GM18502 (cell line): ENCODE results near the gene LTB4R2.

Experiments used
- ATAC-seq: cut with Tn5 transposase; IDR thresholded peaks from one replicate; pipeline ENCODE4 v1.9.1; 2021; ENCODE audit warnings: mild to moderate bottlenecking; ENCODE audit not compliant: unreplicated experiment, poor library complexity

LTB4R2 gene

DNA sequence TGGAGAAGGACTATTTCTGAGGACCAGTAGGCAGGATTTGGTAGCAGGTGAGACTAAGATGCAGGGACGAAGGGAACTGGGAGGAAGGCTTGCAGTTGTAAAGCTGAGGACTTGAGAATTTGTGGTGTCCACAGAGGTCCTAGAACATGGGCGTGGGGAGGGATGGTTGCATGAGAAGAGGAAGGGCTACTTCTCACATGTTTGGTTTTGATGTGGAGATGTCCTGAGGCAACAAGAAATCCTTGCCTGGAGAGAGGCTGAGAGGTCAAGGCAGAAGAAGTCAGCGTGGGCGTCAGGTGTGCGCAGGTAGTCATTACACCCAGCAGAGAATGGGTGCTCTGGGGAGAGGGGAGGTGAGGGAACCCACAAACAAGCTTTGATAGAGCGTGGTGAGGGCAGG, 32.9 kb upstream of the LTB4R2 start:
- ATAC-seq = no peak

DNA sequence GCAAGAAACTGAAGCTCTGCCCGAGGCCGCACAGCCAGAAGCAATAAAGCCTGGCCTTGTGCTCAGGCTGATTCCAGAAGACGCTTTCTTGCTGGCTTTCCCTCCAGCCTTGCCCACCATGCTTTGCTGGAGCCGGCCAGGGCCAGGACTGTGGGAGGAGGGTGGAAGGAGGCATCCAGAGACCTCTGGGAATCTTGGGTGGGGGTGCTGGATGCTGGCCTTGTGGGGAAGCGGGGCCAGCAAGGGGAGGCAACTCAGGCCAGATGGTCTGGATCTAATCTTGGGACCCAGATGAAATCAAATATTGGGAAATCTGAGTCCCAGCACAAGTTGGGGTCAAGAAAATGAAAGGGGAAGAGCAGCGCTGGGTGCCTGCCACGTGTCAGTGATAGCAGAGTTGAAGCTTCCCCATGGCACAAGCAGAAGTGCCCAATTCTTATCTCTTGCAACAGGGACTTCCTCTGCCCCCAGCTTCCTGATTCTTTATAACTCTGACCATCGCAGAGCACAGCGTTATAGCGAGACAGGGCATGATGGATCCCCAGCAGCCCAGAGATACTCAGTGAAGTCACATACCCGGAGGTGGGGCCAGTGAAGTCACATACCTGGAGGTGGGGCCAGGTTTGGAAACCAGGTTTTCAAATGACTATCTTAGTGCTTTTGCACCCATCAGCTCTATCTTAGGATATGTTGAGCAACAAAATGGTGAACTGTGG, 32.2 kb upstream of the LTB4R2 start:
- no peak for ATAC-seq

GRCh38 chr14:24278424-24278823, 31.5 kb upstream of the LTB4R2 start:
- ATAC-seq = no peak

DNA sequence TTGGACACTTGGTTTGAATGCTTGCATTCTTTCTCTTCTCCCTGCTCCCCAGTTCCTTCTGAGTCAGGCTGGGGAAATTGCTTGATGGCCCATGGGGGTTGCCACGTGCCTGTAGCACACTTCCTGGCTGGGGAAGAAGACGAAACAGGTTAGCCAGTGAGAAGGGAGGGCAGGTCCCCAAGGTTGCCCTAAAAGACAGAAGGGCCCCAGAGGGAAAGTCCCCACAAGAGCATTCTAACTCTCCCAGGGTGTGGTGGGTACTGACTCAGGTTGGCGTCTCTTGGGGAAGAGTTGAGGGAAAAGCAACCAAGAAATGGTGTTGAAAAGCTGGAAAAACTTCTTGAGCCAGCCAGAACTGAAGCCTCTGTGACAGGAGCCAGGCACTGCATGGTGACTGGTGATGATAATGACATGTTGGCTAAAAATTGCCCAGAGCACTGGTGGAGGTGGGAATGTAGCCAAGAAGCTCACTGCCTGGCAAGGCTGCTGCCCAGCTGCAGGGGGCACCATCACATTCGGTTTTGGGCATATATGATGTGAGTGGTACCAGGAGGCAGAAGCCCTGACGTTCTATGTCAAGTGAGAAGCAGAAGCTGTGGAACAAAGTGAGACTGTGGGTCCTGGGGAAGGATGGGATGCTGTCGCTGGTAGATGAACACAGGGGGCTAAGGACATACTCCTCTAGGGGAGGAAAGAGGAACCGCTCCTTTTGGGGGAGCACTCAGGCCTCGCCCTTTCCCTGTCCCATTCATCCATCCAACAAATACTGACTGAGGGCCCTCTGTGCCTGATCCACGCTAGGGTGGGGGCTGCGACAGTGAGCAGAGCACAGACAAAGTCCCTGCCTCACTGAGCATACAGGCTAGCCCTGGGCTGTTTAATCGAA, 30.4 kb upstream of the LTB4R2 start:
- ATAC-seq = peak; percentile 73

DNA sequence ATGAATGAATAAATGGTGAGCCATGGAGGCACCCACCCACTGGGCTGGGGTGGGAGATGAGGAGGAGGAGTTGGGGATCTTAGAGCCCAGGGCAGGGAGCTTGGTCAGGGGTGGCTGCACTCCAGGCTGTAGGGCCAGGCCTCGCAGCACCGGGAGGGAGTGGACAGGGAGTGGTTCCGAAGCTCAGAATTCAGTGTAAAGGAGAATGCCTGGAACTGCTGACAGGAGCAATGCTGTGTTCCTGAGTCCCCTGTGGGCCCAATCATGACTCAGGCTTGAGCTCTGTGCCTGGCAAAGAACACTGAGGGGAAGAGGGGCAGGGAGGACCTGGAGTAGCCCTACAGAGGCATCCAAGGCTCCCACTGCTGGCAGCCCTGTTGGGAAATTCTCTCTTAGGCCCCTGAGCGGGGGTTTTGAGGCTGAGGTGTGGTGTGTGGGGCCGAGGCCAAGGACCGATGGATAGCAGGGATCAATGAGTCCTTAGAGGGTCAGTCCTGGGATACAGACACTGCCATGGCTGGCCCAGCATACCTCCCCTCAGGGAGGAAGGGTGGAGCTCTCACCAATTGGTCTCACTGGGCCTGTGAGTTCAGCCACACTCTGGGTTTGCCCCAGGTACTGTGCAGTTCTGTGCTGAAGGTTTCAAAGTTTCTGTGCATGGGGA, 29.0 kb upstream of the LTB4R2 start:
- ATAC-seq = no peak

- no peak for ATAC-seq
Measured at GRCh38 chr14:24281636-24282035, 28.3 kb upstream of the LTB4R2 start.

DNA sequence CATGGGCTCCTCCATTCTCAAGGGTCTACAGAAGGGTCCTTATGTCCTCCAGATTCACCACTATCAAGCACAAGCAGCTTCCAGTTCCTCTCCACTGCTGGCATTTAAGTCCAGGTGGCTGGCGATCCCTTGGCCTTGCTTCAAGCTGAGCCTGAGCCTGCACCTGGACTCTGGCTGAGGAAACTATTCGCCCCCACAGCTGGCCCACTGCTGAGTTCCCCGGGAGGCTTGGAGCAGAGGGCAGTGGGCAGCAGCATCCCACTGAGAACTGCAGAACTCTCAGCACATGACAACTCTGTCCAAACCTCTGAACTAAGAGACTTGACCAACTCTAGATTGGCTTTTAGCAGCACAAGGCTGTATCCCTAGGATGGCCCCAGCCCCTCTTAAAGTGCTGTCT, 27.2 kb upstream of the LTB4R2 start:
- ATAC-seq = no peak

GRCh38 chr14:24283796-24284460, 26.0 kb upstream of the LTB4R2 start:
- ATAC-seq = no peak

GRCh38 chr14:24284501-24285035, 25.4 kb upstream of the LTB4R2 start:
- ATAC-seq = no peak

GRCh38 chr14:24285351-24285750, 24.6 kb upstream of the LTB4R2 start:
- no peak for ATAC-seq

DNA sequence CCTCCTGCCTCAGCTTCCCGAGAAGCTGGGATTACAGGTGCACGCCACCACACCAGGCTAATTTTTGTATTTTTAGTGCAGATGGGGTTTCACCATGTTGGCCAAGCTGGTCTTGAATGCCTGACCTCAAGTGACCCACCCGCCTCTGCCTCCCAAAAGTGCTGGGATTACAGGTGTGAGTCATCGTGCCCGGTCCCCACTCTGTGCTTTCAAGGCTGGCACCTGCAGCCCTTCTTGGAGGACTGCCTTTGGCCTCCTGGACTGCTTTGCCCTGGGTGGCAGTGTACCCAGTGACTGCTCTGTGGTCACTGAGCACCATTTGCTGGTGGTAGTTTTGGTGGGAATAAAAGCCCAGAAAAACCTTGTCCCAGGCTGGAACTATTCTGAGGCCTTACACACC, 22.9 kb upstream of the LTB4R2 start:
- ATAC-seq = no peak

DNA sequence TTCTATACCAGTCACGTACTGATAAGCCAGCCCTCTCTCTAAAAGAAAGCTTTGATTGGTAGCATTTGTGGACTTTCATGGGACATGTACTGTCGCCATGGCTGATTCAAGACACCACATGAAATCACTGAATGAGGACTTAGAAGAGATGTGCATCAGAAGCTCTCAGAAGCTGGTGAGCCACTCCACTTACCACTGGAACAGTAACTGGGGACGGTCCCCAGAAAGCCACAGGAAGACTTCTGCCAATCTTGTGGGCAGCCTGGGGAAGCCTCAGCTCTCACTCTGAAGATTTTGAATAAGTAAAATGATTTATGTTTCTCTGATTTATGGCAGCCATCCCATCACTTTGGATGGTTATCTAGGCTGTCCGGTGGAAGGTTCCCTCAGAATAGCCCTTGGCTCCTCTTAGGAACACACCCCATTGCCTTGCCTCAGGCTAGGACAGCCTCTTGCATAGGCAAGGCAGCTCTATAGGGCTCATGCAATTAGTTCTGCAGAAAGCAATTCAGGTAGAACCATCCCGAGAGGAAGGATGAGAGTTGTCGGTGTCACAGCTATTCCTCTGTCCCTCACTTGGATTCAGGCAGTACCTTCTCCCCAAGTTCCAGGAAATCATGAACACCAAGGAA, 20.2 kb upstream of the LTB4R2 start:
- ATAC-seq = no peak

DNA sequence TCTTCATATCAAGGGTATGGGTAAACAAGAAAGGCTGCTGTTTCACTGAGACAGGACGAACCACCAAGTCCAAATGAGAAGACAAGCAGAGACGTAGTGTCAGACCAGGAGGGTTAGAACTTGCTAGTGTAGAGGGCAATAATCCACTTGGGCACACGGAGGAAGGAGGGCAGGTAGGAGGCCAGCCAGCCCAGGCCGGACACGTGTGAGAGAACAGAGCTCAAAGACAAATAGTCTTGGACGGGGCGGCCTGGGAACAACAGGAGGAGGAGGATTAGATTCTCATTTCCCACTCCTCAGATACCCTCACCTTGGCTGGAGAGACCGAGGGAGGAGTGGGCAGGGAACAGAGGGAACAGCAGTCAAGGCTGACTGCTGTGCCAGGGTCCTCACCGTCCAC, 19.2 kb upstream of the LTB4R2 start:
- ATAC-seq = no peak

GRCh38 chr14:24291446-24292117, 18.4 kb upstream of the LTB4R2 start:
- no peak for ATAC-seq

DNA sequence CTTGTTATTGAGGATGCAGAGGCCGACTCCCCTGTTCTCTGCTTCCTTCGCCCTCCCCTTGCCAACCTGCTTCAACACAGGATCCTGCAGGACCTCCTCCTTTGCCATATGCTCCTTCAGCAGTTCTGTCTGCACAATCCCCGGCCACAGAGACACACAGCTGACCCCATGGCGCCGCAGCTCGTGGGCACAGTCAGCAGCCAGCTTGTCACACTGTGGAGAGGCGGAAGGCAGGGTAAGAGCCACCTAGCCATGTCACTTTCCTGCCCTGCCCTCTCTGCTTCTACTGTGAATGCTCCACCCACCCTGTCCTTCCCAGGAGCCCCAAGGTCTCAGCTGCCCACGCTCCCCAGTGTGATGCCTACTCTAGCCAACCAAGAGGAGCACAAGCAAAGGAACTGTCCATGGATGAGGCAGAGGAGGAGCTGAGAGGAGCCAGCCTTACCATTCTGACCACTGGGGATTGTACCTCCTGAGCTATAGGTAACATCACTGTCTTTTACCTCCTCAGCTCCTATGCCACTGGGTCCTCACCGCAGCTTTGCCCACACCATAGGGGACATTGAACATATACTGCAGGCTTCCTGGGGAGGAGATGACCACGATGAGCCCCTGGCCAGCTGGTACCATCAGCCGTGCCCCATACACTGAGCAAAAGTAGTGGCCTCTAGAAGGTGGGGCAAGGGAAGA, 17.7 kb upstream of the LTB4R2 start:
- ATAC-seq = no peak

- ATAC-seq = no peak
Measured at GRCh38 chr14:24293525-24293924, 16.4 kb upstream of the LTB4R2 start.

- peak; percentile 61 for ATAC-seq
Measured at GRCh38 chr14:24296341-24297157, 13.4 kb upstream of the LTB4R2 start.
